HEK293 (cell line): ENCODE measurements around the gene NAA80.
A peak's percentile ranks its signal among the peaks of the same experiment; 100 is the strongest.

Experiments used
- CTCF ChIA-PET: fragments of 350-600 bp; formaldehyde crosslinking; extraction: SDS; loops from one replicate; lab custom pipeline; 2021; ENCODE audit warnings: antibody characterized with exemption; lab: Yijun Ruan, JAX
- POLR2A ChIA-PET: fragments of 300-600 bp; formaldehyde crosslinking; extraction: SDS; loops from one replicate; lab custom pipeline; 2020; ENCODE audit warnings: antibody characterized with exemption, inconsistent platforms; lab: Yijun Ruan, JAX
- H3K27ac ChIP-seq: fragments of 200-500 bp; sonication (Bioruptor generic); 2 replicates; pipeline ENCODE4 v1.5.1; 2014; ENCODE audit warnings: low read depth, low read length, control low read depth, inconsistent platforms; ENCODE audit errors: extremely low read depth
- H3K36me3 ChIP-seq, 2 experiments: fragments of 200-500 bp in 1 of 2; sonication (Bioruptor generic) in 1 of 2; 1 replicate in 1 of 2; 2 replicates in 1 of 2; pipeline ENCODE4 v1.5.1; 2014 to 2017; ENCODE audit warnings: inconsistent platforms in 2 of 2, low read length in 2 of 2; ENCODE audit not compliant: control insufficient read depth in 2 of 2, insufficient read depth in 1 of 2
- H3K4me1 ChIP-seq: fragments of 200-500 bp; sonication (Bioruptor generic); 2 replicates; pipeline ENCODE4 v1.5.1; 2014; ENCODE audit warnings: mild to moderate bottlenecking, low read length, inconsistent platforms; ENCODE audit not compliant: control insufficient read depth, insufficient read depth
- H3K4me3 ChIP-seq: 2 replicates; pipeline ENCODE4 v1.5.1; 2011; ENCODE audit warnings: low read depth, mild to moderate bottlenecking, control low read depth, low read length, moderate library complexity
- H3K9me3 ChIP-seq: fragments of 200-500 bp; sonication (Bioruptor generic); 2 replicates; pipeline ENCODE4 v1.5.1; 2014; ENCODE audit warnings: low read depth, low read length, inconsistent platforms; ENCODE audit not compliant: control insufficient read depth, insufficient read depth
- GLIS1 ChIP-seq: fragments of 450-650 bp; formaldehyde crosslinking; IDR thresholded peaks from 2 replicates; pipeline ENCODE4 v1.5.1; 2016; ENCODE audit warnings: missing biosample characterization, missing genetic modification characterization
- PRDM1 ChIP-seq: fragments of 450-650 bp; formaldehyde crosslinking; IDR thresholded peaks from 2 replicates; pipeline ENCODE4; 2016; ENCODE audit warnings: missing biosample characterization, missing genetic modification characterization
- PRDM6 ChIP-seq: fragments of 450-650 bp; formaldehyde crosslinking; IDR thresholded peaks from 2 replicates; pipeline ENCODE4 v1.5.1; 2017; ENCODE audit warnings: missing biosample characterization, missing genetic modification characterization
- RBAK ChIP-seq: fragments of 450-650 bp; formaldehyde crosslinking; IDR thresholded peaks from 2 replicates; pipeline ENCODE4 v1.5.1; 2016; ENCODE audit warnings: missing biosample characterization, missing genetic modification characterization
- WT1 ChIP-seq: fragments of 450-650 bp; formaldehyde crosslinking; IDR thresholded peaks from 2 replicates; pipeline ENCODE4 v1.5.1; 2016; ENCODE audit warnings: missing biosample characterization, missing genetic modification characterization
- ZBTB20 ChIP-seq: fragments of 450-650 bp; formaldehyde crosslinking; IDR thresholded peaks from 2 replicates; pipeline ENCODE4 v1.5.1; 2016; ENCODE audit warnings: missing biosample characterization, missing genetic modification characterization
- ZFP3 ChIP-seq: fragments of 450-650 bp; formaldehyde crosslinking; IDR thresholded peaks from 2 replicates; pipeline ENCODE4 v1.5.1; 2016; ENCODE audit warnings: low read depth, missing biosample characterization, missing genetic modification characterization
- ZFP41 ChIP-seq: fragments of 450-650 bp; formaldehyde crosslinking; IDR thresholded peaks from 2 replicates; pipeline ENCODE4 v1.5.1; 2016; ENCODE audit warnings: missing biosample characterization, missing genetic modification characterization, borderline replicate concordance
- ZNF248 ChIP-seq: fragments of 450-650 bp; formaldehyde crosslinking; IDR thresholded peaks from 2 replicates; pipeline ENCODE4 v1.5.1; 2017; ENCODE audit warnings: missing biosample characterization, missing genetic modification characterization
- ZNF398 ChIP-seq: fragments of 450-650 bp; formaldehyde crosslinking; IDR thresholded peaks from 2 replicates; pipeline ENCODE4 v1.5.1; 2017; ENCODE audit warnings: missing biosample characterization, missing genetic modification characterization
- ZNF488 ChIP-seq: fragments of 450-650 bp; formaldehyde crosslinking; IDR thresholded peaks from 2 replicates; pipeline ENCODE4 v1.5.1; 2016; ENCODE audit warnings: missing biosample characterization, missing genetic modification characterization
- ZNF544 ChIP-seq: fragments of 450-650 bp; formaldehyde crosslinking; IDR thresholded peaks from 2 replicates; pipeline ENCODE4 v1.5.0; 2017; ENCODE audit warnings: missing biosample characterization, missing genetic modification characterization
- ZNF549 ChIP-seq: fragments of 450-650 bp; IDR thresholded peaks from 2 replicates; pipeline ENCODE4 v1.5.1; 2018; ENCODE audit warnings: missing biosample characterization, missing genetic modification characterization, mild to moderate bottlenecking, inconsistent platforms, moderate library complexity
- ZNF704 ChIP-seq: fragments of 450-650 bp; formaldehyde crosslinking; IDR thresholded peaks from 2 replicates; pipeline ENCODE4 v1.5.1; 2016; ENCODE audit warnings: missing biosample characterization, missing genetic modification characterization
- ZNF707 ChIP-seq: fragments of 450-650 bp; formaldehyde crosslinking; IDR thresholded peaks from 2 replicates; pipeline ENCODE4 v1.5.1; 2016; ENCODE audit warnings: missing biosample characterization, missing genetic modification characterization
- ZNF785 ChIP-seq: fragments of 450-650 bp; formaldehyde crosslinking; IDR thresholded peaks from 2 replicates; pipeline ENCODE4 v1.5.1; 2016; ENCODE audit warnings: missing biosample characterization, missing genetic modification characterization
- ZSCAN5A ChIP-seq: fragments of 450-650 bp; formaldehyde crosslinking; IDR thresholded peaks from 2 replicates; pipeline ENCODE4 v1.5.1; 2016; ENCODE audit warnings: missing biosample characterization, missing genetic modification characterization

Gene NAA80

GRCh38 chr3:50250514-50250913 lies 48.7 kb downstream of the NAA80 start:
- no peak for TF ChIP-seq ZNF785 (tag by site-specific recombination)
- TF ChIP-seq GLIS1 (tag by site-specific recombination), result peak; percentile 69
- peak; percentile 75 for TF ChIP-seq ZBTB20
- peaks cover 0 to 30% of the 10 kb centered on the region in 2 experiments; a peak in 2 of 3 replicates for H3K36me3 ChIP-seq
- H3K9me3 ChIP-seq, result no peaks in the 10 kb centered on the region
- ChIA-PET POLR2A (interaction anchor here (0.6 to 1.2 kb wide), 3 partner anchors 23 to 558 kb away, joined by 3 to 9 read pairs (median 8); no protein-coding TSS in a partner anchor), CTCF (interaction anchor here (1.0 to 5.5 kb wide), 3 partner anchors 24 to 56 kb away, joined by 3 to 71 read pairs (median 5); partner anchors contain the start of gene GNAT1)
- no peak overlapping the region for H3K4me3 ChIP-seq
- no peak overlapping the region for H3K27ac ChIP-seq
- 0 out of 2 replicates have a peak, but pooled peaks cover 4% of the 10 kb centered on the region for H3K4me1 ChIP-seq

GRCh38 chr3:50249457-50249856 lies 49.7 kb downstream of the NAA80 start:
- ChIA-PET CTCF (interaction anchor here (0.8 to 5.5 kb wide), 4 partner anchors 21 to 103 kb away, joined by 4 to 71 read pairs (median 4); partner anchors contain the start of gene GNAT1), POLR2A (interaction anchor here (1.2 kb wide), 1 partner anchor 22 kb away, joined by 3 read pairs; no protein-coding TSS in a partner anchor)
- H3K4me3 ChIP-seq, result no peak overlapping the region
- H3K36me3 ChIP-seq, result peaks cover 0 to 26% of the 10 kb centered on the region in 2 experiments; a peak in 2 of 3 replicates
- no peaks in the 10 kb centered on the region for H3K9me3 ChIP-seq
- 0 out of 2 replicates have a peak, but pooled peaks cover 4% of the 10 kb centered on the region for H3K4me1 ChIP-seq
- TF ChIP-seq ZNF704 (tag by site-specific recombination) (no peak), ZNF544 (tag by site-specific recombination) (no peak), ZNF488 (tag by site-specific recombination) (no peak), PRDM6 (no peak), ZNF707 (tag by site-specific recombination) (no peak), PRDM1 (tag by site-specific recombination) (no peak), ZNF398 (tag by site-specific recombination) (no peak), RBAK (tag by site-specific recombination) (no peak), ZFP41 (tag by site-specific recombination) (no peak), ZNF549 (no peak), ZSCAN5A (tag by site-specific recombination) (no peak), ZNF248 (tag by site-specific recombination) (no peak), ZFP3 (no peak), WT1 (tag by site-specific recombination) (no peak)
- no peak overlapping the region for H3K27ac ChIP-seq
